ENCODE measurements around the gene RALGAPA2. TPM values are rescaled to one million over a fixed set of nuclear protein-coding genes. Genes with fewer than 3 reads are reported as not detected.

Gene RALGAPA2
- polyA plus RNA-seq, 1 donor = 24.9 TPM

GRCh38 chr20:20630551-20630950 is 81.9 kb downstream of the RALGAPA2 start:
- no peak for DNase-seq

GRCh38 chr20:20629556-20630188 is 82.8 kb downstream of the RALGAPA2 start:
- DNase-seq = no peak

GRCh38 chr20:20628314-20628713 is 84.1 kb downstream of the RALGAPA2 start:
- DNase-seq = no peak

GRCh38 chr20:20627471-20627870 is 85.0 kb downstream of the RALGAPA2 start:
- DNase-seq = no peak

GRCh38 chr20:20624914-20625313 is 87.5 kb downstream of the RALGAPA2 start:
- no peak for DNase-seq

DNA sequence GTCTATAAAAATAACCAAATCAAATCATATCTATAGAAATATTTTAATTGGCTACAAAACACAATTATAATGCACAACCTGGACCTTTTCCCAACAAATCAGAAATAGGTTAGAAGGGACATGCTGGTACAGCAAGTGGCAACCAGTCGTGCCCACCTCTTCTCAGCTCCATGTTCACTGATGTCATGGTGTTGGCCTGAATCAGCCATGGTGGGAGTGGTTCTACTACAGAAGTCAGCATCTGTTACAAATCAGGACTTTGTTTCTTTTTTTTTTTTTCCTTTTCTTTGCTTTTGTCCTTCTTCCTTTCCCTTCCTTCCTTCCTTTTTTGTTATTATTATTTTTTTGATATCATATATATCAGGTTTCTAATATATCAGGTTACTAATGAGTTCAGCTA is 91.2 kb downstream of the RALGAPA2 start:
- DNase-seq = no peak

DNA sequence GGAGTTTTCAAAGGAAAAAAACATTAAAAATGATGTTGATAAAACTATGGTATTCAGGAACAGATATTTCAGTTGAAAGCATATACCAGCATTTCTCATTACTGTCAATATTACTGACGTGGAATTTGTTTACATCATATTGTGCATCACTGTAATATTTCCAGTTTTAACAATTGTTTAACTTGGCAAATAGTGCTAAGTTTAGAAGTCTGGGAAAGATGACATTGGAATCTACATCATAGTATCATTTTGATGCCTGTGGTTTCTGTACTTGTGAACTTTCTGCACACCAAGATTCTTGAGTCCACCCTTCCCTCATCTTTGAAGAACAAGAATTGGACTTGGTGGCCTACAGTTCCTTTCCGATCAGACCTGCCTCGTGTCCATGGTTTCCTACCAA is 98.1 kb downstream of the RALGAPA2 start:
- DNase-seq = no peak

GRCh38 chr20:20612251-20612650 is 100.2 kb downstream of the RALGAPA2 start:
- no peak for DNase-seq

GRCh38 chr20:20611167-20611566 is 101.3 kb downstream of the RALGAPA2 start:
- DNase-seq = no peak

DNA sequence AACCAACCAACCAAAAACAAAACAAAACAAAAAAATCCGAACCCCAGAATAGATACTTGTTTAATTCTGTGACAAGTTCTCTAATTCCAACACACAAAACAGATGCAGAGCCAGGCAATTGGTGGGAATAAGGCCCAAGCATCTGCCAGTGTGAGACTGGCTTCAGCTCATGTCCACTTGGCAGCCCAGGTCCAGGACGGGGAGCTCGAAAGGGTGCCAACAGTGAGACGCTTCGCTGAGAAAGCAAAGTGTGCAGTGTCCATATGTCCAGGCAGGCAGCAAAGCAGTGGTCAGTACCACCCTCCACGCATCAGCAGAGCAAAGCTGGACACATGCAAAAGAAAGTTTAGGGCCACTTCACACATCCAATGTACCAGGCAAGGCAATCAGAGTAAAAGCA is 102.9 kb downstream of the RALGAPA2 start:
- DNase-seq = no peak

DNA sequence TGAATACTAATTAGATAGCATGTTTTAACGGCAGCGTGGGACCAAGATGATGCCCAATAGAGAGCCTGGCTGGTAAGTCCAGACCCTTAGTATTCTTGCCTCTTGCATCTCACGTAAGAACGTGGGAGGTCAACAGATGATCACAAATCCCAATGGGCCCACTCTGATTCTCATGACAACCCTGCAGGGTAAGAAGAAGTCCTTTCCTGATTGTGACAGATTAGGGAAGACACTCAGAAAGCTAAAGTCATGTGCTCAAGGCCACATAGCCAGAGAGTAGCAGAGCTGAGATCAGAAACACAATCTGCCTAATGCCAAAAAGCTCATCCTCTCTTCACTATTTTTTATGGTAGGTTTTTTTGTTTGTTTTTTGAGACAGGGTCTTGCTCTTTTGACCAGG is 103.8 kb downstream of the RALGAPA2 start:
- DNase-seq = no peak

DNA sequence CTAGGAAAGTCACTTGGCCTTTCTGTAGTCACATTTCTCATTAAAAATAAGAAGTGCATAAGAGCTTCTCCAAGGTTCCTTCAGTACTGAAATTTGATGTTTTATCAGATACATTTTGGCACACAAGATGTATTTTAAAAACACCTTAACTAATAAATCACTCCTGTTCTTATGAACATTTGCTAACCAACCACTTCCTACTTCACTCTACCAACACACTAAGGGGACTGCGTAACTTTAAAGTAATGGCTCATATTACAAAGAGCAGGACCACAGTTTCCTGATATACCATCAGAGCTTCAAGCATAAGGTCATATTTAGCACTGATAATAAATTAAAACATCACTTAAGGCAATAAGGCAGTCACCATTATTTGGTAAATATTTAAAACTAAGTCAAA is 104.4 kb downstream of the RALGAPA2 start:
- no peak for DNase-seq

DNA sequence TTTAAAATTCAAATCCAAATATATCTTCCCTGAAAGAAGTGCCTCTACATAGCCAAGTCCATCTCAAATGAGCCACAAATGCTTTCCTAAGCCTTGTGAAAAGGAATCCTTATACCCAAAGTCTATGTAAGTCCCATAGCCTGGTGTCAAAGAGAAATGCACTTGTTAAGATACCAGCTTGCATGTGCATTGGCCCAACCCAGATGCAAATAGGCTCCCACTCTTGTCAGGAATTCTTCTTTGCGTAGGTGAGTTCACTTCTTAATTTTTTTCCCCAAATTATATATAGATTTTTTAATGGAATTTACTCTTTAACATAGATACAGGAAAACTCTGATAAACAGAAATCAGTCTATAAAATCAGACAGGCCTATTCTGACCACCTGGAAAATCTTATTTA is 105.6 kb downstream of the RALGAPA2 start:
- no peak for DNase-seq

GRCh38 chr20:20606050-20606449 is 106.4 kb downstream of the RALGAPA2 start:
- DNase-seq = no peak

- no peak for DNase-seq
Observed at GRCh38 chr20:20604907-20605306, 107.5 kb downstream of the RALGAPA2 start.

DNA sequence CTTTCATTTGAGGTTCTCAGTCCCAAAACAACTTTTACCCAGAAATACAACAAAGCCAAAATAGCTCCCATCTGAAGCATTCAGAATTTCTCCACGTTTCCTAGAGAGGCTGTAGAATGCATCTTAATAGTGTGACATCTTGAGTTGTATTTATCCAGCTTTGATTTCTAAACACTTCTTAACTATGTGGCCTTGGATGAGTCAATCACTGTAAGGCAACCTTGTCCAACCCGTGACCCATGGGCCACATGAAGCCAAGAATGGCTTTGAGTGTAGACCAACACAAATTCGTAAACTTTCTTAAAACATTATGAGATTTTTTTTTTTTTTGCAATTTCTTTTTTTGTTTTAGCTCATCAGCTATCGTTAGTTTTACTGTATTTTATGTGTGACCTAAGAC is 108.1 kb downstream of the RALGAPA2 start:
- no peak for DNase-seq

- peak; percentile 22 for DNase-seq
Observed at GRCh38 chr20:20603339-20603990, 109.0 kb downstream of the RALGAPA2 start.

GRCh38 chr20:20597966-20598365 is 114.5 kb downstream of the RALGAPA2 start:
- no peak for DNase-seq

GRCh38 chr20:20594171-20594530 is 118.3 kb downstream of the RALGAPA2 start:
- peak; percentile 34 for DNase-seq

DNA sequence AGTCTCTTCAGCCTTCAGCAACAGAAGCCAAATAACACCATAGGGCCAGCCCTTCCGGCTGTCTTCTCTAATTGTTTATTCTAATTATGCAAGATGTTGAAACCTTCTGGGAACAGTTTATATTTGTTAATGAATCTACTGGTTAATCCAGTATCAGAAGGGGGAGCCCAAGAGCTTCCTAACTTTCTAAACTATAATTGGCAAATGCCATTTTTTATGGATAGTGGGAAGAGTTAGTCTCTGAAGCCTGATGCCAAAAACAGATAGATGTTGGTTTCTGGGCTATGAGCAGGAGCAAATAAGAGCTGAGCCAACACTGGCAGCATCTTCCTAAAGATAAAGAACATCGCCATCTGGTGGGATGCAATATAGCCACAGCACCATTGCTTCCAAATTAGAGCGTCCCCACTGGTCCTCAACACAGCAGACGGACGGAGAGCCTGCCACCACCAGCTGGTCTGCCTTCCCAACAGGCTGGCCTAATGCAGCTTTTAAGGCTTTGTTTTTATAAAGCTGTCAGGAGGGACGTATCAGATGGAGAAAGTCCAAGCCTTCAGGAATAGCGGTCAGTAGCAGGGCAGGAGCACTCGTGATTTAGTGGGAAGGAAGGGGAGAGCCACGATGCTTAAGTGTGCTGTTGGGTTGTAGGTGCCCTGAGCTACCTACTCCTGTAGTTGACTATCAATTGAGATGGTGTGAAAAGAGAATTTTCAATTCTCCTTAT is 118.8 kb downstream of the RALGAPA2 start:
- peak; percentile 41 for DNase-seq

DNA sequence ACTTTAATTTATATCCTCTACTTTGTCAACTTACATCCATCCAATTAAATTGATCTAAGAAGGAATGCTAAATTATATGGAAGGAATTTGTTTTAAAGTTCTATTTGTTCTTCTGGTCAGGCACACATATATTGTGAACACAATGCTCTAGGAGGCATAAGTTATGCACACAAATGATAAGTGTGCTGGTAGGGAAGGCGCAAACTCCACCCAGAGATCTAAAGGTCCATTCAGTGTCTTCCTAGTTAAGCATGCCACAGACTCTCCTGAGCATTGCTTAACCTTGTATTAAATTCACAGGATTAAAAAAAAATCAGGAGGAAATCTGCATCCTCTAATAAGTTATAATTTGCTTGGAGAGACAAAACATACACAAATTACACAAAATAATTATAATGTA is 127.3 kb downstream of the RALGAPA2 start:
- no peak for DNase-seq

DNA sequence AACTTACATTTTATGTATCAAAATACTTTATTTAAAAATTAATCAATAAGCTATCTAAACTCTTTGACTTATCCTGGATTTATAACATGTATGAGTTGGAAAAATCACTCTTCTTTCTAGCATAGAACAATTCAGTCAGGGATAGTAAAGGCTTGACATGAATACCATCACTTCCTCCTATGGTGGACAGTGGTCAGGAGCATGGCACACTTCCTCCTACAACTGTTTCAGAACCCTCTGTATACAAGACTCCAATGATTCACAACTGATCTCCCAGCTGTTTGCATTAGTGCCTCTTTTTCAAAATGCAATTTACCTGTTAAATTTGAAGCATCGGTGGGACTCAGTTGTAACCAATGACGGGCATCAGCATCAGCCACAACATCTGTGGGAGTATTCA is 129.7 kb downstream of the RALGAPA2 start:
- no peak for DNase-seq

GRCh38 chr20:20580139-20580538 is 132.3 kb downstream of the RALGAPA2 start:
- no peak for DNase-seq

DNA sequence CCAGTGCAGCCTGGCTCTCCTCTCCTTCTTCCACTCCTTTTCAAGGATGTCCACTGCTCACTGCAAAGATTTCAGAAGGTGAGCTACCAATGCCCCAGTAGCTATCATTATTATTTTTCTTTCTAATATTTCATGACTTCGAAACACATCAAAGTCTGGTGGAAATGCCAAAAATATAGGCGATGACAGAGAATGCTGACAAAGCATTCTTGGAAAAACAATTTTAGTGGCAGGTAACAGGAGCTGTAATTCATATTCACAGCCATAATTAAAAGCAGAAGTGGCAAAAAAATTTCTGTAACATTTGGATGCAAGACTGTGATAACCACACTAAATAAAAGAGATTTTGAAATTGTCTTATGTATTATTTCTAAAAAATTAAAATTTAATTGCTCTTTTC is 133.6 kb downstream of the RALGAPA2 start:
- no peak for DNase-seq
